OCI-LY7 (cell line): Measurements from ENCODE around the gene AP1M2. TPM values are rescaled to one million over a fixed set of nuclear protein-coding genes. Genes with fewer than 3 reads are reported as not detected.
"Not testable (repeated sequence)": the region's sequence is repeated elsewhere in the genome, so short reads cannot be mapped to it uniquely, and the experiment has no call there.

Experiments
- BruUV-seq: library from RNA; stranded (reverse); fragments of 400-500 nt; replicated peaks from 2 replicates; lab custom pipeline; 2021; lab: Mats Ljungman, UMichigan
- CTCF ChIA-PET: fragments of 300-600 bp; sonication (Branson Sonifier 250); formaldehyde crosslinking; loops from one replicate; lab custom pipeline; 2022; ENCODE audit warnings: antibody characterized with exemption; ENCODE audit not compliant: unreplicated experiment; lab: Charles Lee
- POLR2A ChIA-PET: fragments of 300-600 bp; sonication (Branson Sonifier 250); formaldehyde crosslinking; loops from one replicate; lab custom pipeline; 2022; ENCODE audit warnings: antibody characterized with exemption; lab: Charles Lee
- DNase-seq: peaks from one replicate; pipeline ENCODE4 v3.0.0-alpha.2; 2015; ENCODE audit warnings: low spot score
- H2AFZ ChIP-seq: fragments of 200-600 bp; sonication (generic), shearing (Covaris generic); 2 replicates; pipeline ENCODE4 v1.6.1; 2014; ENCODE audit warnings: mild to moderate bottlenecking, antibody characterized with exemption, low read length, moderate library complexity
- H3K27ac ChIP-seq: fragments of 200-600 bp; sonication (generic); 2 replicates; pipeline ENCODE4 v1.5.1; 2014; ENCODE audit warnings: mixed run types, low read depth, mild to moderate bottlenecking, moderate library complexity, low read length, inconsistent platforms; ENCODE audit not compliant: poor library complexity, severe bottlenecking
- H3K36me3 ChIP-seq: fragments of 200-600 bp; sonication (generic); 2 replicates; pipeline ENCODE4 v1.6.1; 2014; ENCODE audit warnings: mild to moderate bottlenecking, antibody characterized with exemption, low read length, moderate library complexity, mixed read lengths; ENCODE audit not compliant: insufficient read depth
- H3K4me1 ChIP-seq: fragments of 200-600 bp; sonication (generic); 2 replicates; pipeline ENCODE4 v1.5.1; 2014; ENCODE audit warnings: mild to moderate bottlenecking, low read length; ENCODE audit not compliant: insufficient read depth, poor library complexity, severe bottlenecking
- H3K4me2 ChIP-seq: fragments of 200-600 bp; sonication (generic); 2 replicates; pipeline ENCODE4 v1.6.1; 2014; ENCODE audit warnings: mild to moderate bottlenecking, low read length
- H3K4me3 ChIP-seq: fragments of 200-600 bp; sonication (generic); 2 replicates; pipeline ENCODE4 v1.5.1; 2014; ENCODE audit warnings: mild to moderate bottlenecking, low read depth, low read length; ENCODE audit not compliant: poor library complexity, severe bottlenecking
- H3K79me2 ChIP-seq: fragments of 200-600 bp; sonication (generic); 2 replicates; pipeline ENCODE4 v1.6.1; 2016; ENCODE audit warnings: low read depth, mild to moderate bottlenecking, low read length, moderate library complexity, mixed read lengths; ENCODE audit not compliant: insufficient read depth
- H3K9me2 ChIP-seq: fragments of 200-600 bp; sonication (generic); 2 replicates; pipeline ENCODE4 v1.6.1; 2016; ENCODE audit warnings: mild to moderate bottlenecking, low read length, mixed read lengths; ENCODE audit not compliant: insufficient read depth
- H3K9me3 ChIP-seq: fragments of 200-600 bp; sonication (generic); 2 replicates; pipeline ENCODE4 v1.6.1; 2014; ENCODE audit warnings: mild to moderate bottlenecking, mixed run types, low read length, mixed read lengths
- H4K20me1 ChIP-seq: fragments of 200-600 bp; sonication (generic); 2 replicates; pipeline ENCODE4 v1.6.1; 2014; ENCODE audit warnings: mild to moderate bottlenecking, antibody characterized with exemption, low read length, moderate library complexity, mixed read lengths; ENCODE audit not compliant: insufficient read depth
- CTCF ChIP-seq: fragments of 200-600 bp; sonication (generic); conservative IDR thresholded peaks from 2 replicates; pipeline ENCODE4 v1.5.1; 2014; ENCODE audit warnings: mild to moderate bottlenecking, antibody characterized with exemption, low read length, moderate library complexity, mixed read lengths
- EZH2phosphoT487 ChIP-seq: fragments of 200-600 bp; sonication (generic); IDR thresholded peaks from 2 replicates; pipeline ENCODE4 v1.6.1; 2018; ENCODE audit warnings: low read depth, borderline replicate concordance, mild to moderate bottlenecking, mixed run types, antibody characterized with exemption, low read length, moderate library complexity, mixed read lengths
- intact Hi-C: fragments of 100-400 bp; cut with micrococcal nuclease; formaldehyde crosslinking; loops from one replicate; pipeline ENCODE4 v1.10.0; 2022; ENCODE audit not compliant: unreplicated experiment
- total RNA-seq, 2 experiments: library from RNA; depleted of rRNA in 1 of 2; stranded (reverse); fragments of >200 nt in 1 of 2; shearing (Covaris generic) in 1 of 2; gene quantifications; 2 replicates each; pipeline ENCODE4 v1.2.3, GENCODE V29; 2014 to 2022

AP1M2 gene
- total RNA-seq, 2 experiments from 2014 or later = 0.44 TPM; not detected in 1

DNA sequence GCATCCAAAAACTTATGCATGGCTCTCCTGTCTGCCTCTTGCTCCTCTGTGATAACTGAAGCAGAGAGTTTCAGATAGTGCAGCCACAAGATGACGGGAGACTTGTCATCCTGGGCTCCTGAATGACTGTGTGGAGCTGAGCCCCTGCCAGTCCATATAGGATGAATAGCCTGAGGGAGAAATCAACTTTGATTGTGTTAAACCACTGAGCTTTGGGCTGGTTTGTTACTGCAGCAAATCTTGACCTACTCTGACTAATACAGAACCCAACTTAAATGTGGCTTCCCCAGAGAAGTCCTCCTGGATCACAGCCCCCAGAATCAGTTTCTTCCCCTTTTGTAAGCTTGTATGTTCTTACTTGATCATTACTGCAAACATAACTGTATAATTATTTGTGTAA lies 54.7 kb downstream of the AP1M2 start:
- H4K20me1 ChIP-seq = no peaks in the 10 kb centered on the region
- no peak overlapping the region for H3K4me3 ChIP-seq
- H2AFZ ChIP-seq = no peak overlapping the region
- ChIA-PET CTCF (no interaction called here), POLR2A (interaction anchor here (0.7 kb wide), 1 partner anchor 9 kb away, joined by 4 read pairs; no protein-coding TSS in a partner anchor)
- no peaks in the 10 kb centered on the region for H3K79me2 ChIP-seq
- DNase-seq = no peak
- H3K27ac ChIP-seq = no peak overlapping the region
- no peaks in the 10 kb centered on the region for H3K36me3 ChIP-seq
- H3K4me2 ChIP-seq = no peak overlapping the region
- H3K9me3 ChIP-seq = no peaks in the 10 kb centered on the region
- H3K4me1 ChIP-seq = no peaks in the 10 kb centered on the region
- TF ChIP-seq CTCF = no peak
- TF ChIP-seq EZH2phosphoT487 = no peak
- intact Hi-C loops = no loop called here
- no TSS peak for BruUV-seq
- no peaks in the 10 kb centered on the region for H3K9me2 ChIP-seq

DNA sequence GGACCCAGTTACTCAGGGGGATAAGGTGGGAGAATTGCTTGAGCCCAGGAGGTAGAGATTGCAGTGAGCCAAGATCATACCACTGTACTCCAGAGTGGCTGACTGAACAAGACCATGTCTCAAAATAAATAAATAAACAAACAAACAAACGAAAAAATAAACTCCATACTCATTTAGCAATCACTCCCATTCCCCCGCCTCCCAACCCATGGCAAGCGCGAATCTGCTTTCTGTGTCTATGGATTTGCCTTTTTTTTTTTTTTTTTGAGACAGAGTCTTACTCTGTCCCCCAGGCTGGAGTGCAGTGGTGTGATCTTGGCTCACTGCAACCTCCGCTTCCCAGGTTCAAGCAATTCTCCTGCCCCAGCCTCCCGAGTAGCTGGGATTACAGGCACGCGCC lies 60.2 kb downstream of the AP1M2 start:
- POLR2A ChIA-PET = interaction anchor here (0.7 kb wide), 1 partner anchor 13 kb away, joined by 4 read pairs; no protein-coding TSS in a partner anchor
- H3K36me3 ChIP-seq, intact Hi-C loops, H3K9me2 ChIP-seq, H3K79me2 ChIP-seq, H4K20me1 ChIP-seq, BruUV-seq, H2AFZ ChIP-seq, H3K4me1 ChIP-seq, H3K9me3 ChIP-seq, H3K27ac ChIP-seq, H3K4me3 ChIP-seq, CTCF ChIA-PET, DNase-seq, H3K4me2 ChIP-seq: not testable (repeated sequence)

- Histone ChIP-seq H2AFZ (no peak overlapping the region), H3K4me2 (no peak overlapping the region), H3K27ac (no peak overlapping the region), H3K79me2 (no peaks in the 10 kb centered on the region), H3K4me3 (no peak overlapping the region), H3K36me3 (no peaks in the 10 kb centered on the region), H3K4me1 (no peaks in the 10 kb centered on the region), H3K9me2 (no peaks in the 10 kb centered on the region), H4K20me1 (no peaks in the 10 kb centered on the region), H3K9me3 (no peaks in the 10 kb centered on the region)
- no TSS peak for BruUV-seq
- intact Hi-C loops = no loop called here
- CTCF ChIA-PET = no interaction called here
- POLR2A ChIA-PET = interaction anchor here (0.9 kb wide), 1 partner anchor 20 kb away, joined by 4 read pairs; no protein-coding TSS in a partner anchor
- DNase-seq = no peak
- TF ChIP-seq CTCF = no peak
- TF ChIP-seq EZH2phosphoT487 = no peak
Measured at GRCh38 chr19:10525636-10526035, 61.5 kb downstream of the AP1M2 start.
